Left ventricle myocardium inferior (tissue), 1 donor: ENCODE results near the gene DPP6. TPM values are rescaled to one million over a fixed set of nuclear protein-coding genes. Genes with fewer than 3 reads are reported as not detected.

ENCODE experiments used
- DNase-seq: peaks from one replicate; pipeline ENCODE4 v3.0.0-alpha.2; 2020
- H3K27ac ChIP-seq: fragments of 200-600 bp; replicated peaks from 2 replicates; pipeline ENCODE4 v1.8.0; 2021
- H3K27me3 ChIP-seq: fragments of 200-600 bp; 2 replicates; pipeline ENCODE4 v1.8.0; 2021; ENCODE audit warnings: low read depth
- H3K36me3 ChIP-seq: fragments of 200-600 bp; 2 replicates; pipeline ENCODE4 v1.8.0; 2021
- H3K4me1 ChIP-seq: fragments of 200-600 bp; 2 replicates; pipeline ENCODE4 v1.8.0; 2021
- H3K4me3 ChIP-seq: fragments of 200-600 bp; 2 replicates; pipeline ENCODE4 v1.8.0; 2021; ENCODE audit warnings: mild to moderate bottlenecking, moderate library complexity
- H3K9me3 ChIP-seq: fragments of 200-600 bp; replicated peaks from 2 replicates; pipeline ENCODE4 v1.8.0; 2021
- CTCF ChIP-seq: fragments of 200-600 bp; IDR thresholded peaks from 2 replicates; pipeline ENCODE4 v1.8.0; 2021; ENCODE audit warnings: antibody characterized with exemption, mild to moderate bottlenecking, borderline replicate concordance
- intact Hi-C: fragments of 100-400 bp; cut with micrococcal nuclease; formaldehyde crosslinking; loops from one replicate; pipeline ENCODE4 v1.11.0; 2022
- total RNA-seq: library from RNA; stranded (reverse); fragmentation: NEBNext Ultra II Directional; extraction: Animal tissue kit (Norgen Biotek cat#: 25700); gene quantifications from one replicate; pipeline ENCODE4 v1.2.1, GENCODE V29; 2021
- donor health status: DM: no; HTN: yes; CAD: no; lungs with severe emphysema.

Gene DPP6
- total RNA-seq, 1 donor from 2014 or later: 0.25 TPM

GRCh38 chr7:154546946-154547587 lies 494.9 kb downstream of the DPP6 start:
- no peaks in the 10 kb centered on the region for H3K36me3 ChIP-seq
- TF ChIP-seq CTCF: no peak
- H3K4me1 ChIP-seq: no peaks in the 10 kb centered on the region
- peaks cover 13% of the 10 kb centered on the region for H3K9me3 ChIP-seq
- no peak overlapping the region for H3K4me3 ChIP-seq
- intact Hi-C loops: no loop called here
- no peaks in the 10 kb centered on the region for H3K27me3 ChIP-seq
- no peak overlapping the region for H3K27ac ChIP-seq
- no peak for DNase-seq

- intact Hi-C loops: no loop called here
- H3K9me3 ChIP-seq: peaks cover 19% of the 10 kb centered on the region
- no peak overlapping the region for H3K27ac ChIP-seq
- no peaks in the 10 kb centered on the region for H3K4me1 ChIP-seq
- no peak for DNase-seq
- no peak for TF ChIP-seq CTCF
- H3K36me3 ChIP-seq: no peaks in the 10 kb centered on the region
- no peak overlapping the region for H3K4me3 ChIP-seq
- no peaks in the 10 kb centered on the region for H3K27me3 ChIP-seq
Observed at GRCh38 chr7:154553711-154554265, 501.6 kb downstream of the DPP6 start.

DNA sequence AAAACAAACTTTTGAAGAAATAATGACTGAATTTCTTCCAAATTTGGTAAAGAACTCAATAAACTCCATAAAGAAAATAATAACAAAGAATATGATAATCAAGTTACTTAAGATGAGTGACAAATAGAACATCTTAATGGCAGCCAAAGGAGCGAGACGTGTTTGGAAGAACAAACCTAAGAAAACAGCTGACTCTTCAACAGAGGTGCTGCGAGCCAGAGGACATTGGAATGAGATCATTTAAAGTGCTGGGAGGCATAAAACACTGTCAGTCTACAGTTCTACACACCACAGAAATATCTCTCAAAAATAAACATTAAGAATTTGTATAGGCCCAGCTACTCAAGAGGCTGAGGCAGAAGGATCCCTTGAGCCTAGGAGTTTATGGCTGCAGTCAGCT lies 507.3 kb downstream of the DPP6 start:
- H3K4me3 ChIP-seq: no peak overlapping the region
- no peaks in the 10 kb centered on the region for H3K27me3 ChIP-seq
- no peaks in the 10 kb centered on the region for H3K36me3 ChIP-seq
- H3K4me1 ChIP-seq: no peaks in the 10 kb centered on the region
- H3K9me3 ChIP-seq: peaks cover 15% of the 10 kb centered on the region
- H3K27ac ChIP-seq: no peak overlapping the region
- DNase-seq: no peak
- no peak for TF ChIP-seq CTCF
- intact Hi-C loops: no loop called here

GRCh38 chr7:154564676-154565075 lies 512.5 kb downstream of the DPP6 start:
- no peak for TF ChIP-seq CTCF
- intact Hi-C loops: no loop called here
- H3K36me3 ChIP-seq: no peaks in the 10 kb centered on the region

DNA sequence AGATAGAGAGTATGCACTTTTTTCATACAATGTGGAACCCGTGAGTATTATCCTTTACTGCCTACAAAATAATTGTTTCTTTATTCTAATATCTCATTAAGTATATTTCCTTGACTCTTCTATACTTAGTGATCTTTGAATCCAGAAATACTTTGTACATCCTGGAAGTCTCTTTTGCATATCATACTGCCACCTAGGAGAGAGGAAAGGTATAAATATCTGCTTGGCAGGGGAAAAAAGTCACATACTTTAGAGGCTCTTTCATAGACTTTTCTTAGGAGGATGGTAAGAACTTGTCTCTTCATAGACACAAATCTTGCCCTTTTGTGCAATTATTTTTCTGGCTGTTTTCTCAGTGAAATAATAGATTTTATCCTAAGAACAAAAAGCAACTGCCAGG lies 514.7 kb downstream of the DPP6 start:
- Histone ChIP-seq H3K9me3 (peaks cover 5% of the 10 kb centered on the region), H3K4me3 (no peak overlapping the region), H3K27ac (no peak overlapping the region), H3K36me3 (no peaks in the 10 kb centered on the region), H3K4me1 (no peaks in the 10 kb centered on the region), H3K27me3 (no peaks in the 10 kb centered on the region)
- no peak for TF ChIP-seq CTCF
- DNase-seq: no peak
- intact Hi-C loops: no loop called here

More at GRCh38 chr7:154564676-154565075, 512.5 kb downstream of the DPP6 start:
- H3K9me3 ChIP-seq: peaks cover under 1% of the 10 kb centered on the region
- no peak overlapping the region for H3K27ac ChIP-seq
- DNase-seq: no peak
- no peak overlapping the region for H3K4me3 ChIP-seq
- H3K4me1 ChIP-seq: no peaks in the 10 kb centered on the region
- no peaks in the 10 kb centered on the region for H3K27me3 ChIP-seq
